Panc1 (cell line): Measurements from ENCODE around the gene NFATC2IP.

Experiments
- CTCF ChIP-seq: fragments of 450-650 bp; IDR thresholded peaks from 2 replicates; pipeline ENCODE4 v1.5.1; 2017; ENCODE audit warnings: mild to moderate bottlenecking
- POLR2AphosphoS5 ChIP-seq: IDR thresholded peaks from 2 replicates; pipeline ENCODE4 v1.6.1; 2012; ENCODE audit warnings: mild to moderate bottlenecking, low read depth, low read length, moderate library complexity
- REST ChIP-seq, 2 experiments: IDR thresholded peaks; 2 replicates each; pipeline ENCODE4 v1.6.1; 2011 to 2012; ENCODE audit warnings: low read depth in 2 of 2, control low read depth in 1 of 2, low read length in 1 of 2, mild to moderate bottlenecking in 1 of 2, moderate library complexity in 1 of 2; ENCODE audit not compliant: insufficient read depth in 1 of 2
- SIN3A ChIP-seq: IDR thresholded peaks from 2 replicates; pipeline ENCODE4 v1.6.1; 2012; ENCODE audit warnings: low read depth, mild to moderate bottlenecking, low read length, moderate library complexity, borderline replicate concordance; ENCODE audit not compliant: insufficient read depth

DNA sequence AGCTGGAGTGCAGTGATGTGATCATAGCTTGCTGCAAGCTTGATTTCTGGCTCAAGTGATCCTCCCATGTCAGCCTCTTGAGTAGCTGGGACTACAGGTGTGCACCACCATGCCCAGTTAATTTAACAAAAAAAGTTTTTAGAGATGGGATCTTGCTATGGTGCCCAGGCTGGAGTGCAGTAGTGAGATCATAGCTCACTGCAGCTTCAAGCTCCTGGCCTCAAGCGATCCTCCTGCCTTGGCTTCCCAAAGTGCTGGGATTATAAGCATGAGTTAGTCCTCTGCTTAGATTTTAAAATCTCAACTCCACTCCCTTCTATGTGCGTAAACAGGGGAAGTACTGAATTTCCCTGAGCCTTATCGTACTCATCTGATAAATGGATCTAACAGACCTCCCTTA is 32.0 kb upstream of the NFATC2IP start:
- TF ChIP-seq CTCF: no peak
- TF ChIP-seq POLR2AphosphoS5: no peak
- TF ChIP-seq SIN3A: no peak
- TF ChIP-seq REST (IDR thresholded peaks at IDR 0.05; ENCODE audit: insufficient read depth in 1 of 2, low read depth in 2 of 2, low read length in 1 of 2): no peak
